GM21360 (cell line): ENCODE data around the gene BPIFB4.

ENCODE experiments used
- ATAC-seq: cut with Tn5 transposase; IDR thresholded peaks from one replicate; pipeline ENCODE4 v1.9.1; 2021; ENCODE audit warnings: mild to moderate bottlenecking, moderate library complexity; ENCODE audit not compliant: unreplicated experiment

Gene BPIFB4

GRCh38 chr20:33061658-33062028, 17.8 kb upstream of the BPIFB4 start:
- no peak for ATAC-seq

DNA sequence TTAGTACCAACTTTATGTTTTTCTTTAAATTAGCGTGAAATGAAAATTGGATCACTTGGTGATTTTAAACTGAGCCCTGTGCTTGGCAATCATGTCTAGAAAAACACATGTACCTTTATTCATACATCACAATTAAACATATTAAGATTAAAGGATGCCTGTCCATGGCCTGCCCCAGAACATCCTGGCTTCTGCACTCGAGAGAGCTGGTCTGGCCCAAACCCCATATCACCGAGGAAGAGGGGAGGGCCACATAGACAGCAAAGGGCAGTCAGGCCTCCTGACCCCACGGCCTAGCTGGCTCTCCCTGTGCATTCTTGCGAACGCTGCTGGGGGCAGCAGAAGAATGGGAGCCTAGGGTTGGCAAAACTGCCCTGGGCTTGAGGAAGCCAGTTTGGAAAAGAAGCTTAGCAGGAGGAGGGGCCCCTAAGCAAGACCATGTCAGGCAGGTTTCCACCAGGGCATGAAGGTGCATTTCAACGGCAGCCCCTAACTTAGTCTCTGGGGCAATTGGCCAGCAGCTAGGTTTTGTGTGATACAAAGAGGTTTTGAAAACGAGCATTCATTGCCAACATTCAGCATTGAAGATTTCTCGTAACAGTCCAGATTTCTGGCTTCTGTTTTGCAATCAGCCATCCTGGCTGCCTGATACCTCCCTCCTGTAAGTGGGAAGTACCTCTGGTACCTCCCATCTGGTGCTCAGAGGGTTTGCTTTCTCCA, 17.2 kb upstream of the BPIFB4 start:
- ATAC-seq, result no peak

- ATAC-seq, result no peak
Observed at GRCh38 chr20:33062825-33063149, 16.7 kb upstream of the BPIFB4 start.

DNA sequence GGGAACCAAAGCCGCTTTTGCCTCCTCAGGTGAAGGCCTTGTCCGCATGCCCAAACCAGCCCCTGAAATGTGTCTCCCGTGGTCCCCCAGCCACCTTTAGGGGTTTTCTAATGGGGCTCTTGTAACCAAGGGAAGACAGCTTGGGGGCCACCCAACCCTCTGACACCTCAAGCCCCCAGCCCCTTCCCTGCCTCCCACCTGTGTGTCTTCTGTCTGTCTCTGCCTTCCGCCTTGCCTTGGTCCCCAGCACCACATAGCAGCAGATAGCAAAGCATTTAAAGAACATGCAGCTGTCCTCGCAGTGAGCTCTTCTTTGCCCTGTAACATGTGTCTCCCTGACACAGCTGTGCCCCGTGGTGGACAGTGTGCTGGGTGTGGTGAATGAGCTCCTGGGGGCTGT, 16.2 kb upstream of the BPIFB4 start:
- no peak for ATAC-seq

DNA sequence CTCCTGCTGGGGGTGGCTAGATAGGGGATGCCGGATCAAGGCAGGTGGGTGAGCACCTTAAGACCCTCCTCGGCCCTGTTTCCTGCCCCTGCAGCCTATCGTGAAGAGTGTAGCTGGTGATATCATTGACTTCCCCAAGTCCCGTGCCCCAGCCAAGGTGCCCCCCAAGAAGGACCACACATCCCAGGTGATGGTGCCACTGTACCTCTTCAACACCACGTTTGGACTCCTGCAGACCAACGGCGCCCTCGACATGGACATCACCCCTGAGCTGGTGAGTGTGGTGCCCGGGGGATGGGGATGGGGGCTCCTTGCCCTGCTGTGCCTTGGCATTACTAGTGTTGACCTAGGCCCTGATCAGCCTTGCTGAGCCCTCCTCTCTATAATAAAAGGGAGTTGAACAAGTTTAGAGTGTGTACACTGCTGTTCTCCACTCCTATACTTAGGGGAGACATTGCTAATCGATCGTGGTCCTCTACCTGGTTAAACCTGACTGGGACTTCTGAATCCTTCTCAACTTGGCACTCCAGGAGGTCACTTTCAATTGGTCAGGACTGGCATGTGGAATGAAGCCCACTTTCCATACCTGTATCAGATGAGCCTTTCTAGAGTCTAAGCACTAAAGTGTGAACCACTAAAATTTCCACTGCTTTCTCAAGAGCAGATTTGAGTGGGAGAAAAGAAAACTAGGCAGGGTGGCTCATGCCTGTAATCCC, 14.7 kb upstream of the BPIFB4 start:
- no peak for ATAC-seq

DNA sequence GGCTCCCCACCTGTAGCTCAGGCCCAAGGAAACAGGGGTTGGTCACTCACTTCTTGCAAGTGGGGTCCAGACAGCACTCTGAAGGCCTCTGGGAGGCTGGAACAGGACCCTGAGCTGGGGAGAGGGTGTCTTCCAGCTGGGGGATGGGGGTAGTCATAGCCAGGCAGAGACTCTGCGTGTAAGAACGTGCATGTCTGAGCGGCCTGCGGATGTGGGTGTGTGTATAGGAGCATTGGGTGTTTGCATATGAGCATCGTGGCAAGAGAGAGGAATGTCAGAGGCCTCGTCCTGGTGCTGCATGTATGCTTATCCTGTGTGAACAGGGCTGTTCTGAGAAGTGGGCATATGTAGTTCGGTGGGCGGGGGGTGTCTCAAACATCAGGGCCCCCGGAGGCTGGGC, 13.7 kb upstream of the BPIFB4 start:
- no peak for ATAC-seq

GRCh38 chr20:33067806-33068205, 11.6 kb upstream of the BPIFB4 start:
- ATAC-seq, result no peak

- ATAC-seq, result no peak
Observed at GRCh38 chr20:33068251-33068939, 11.0 kb upstream of the BPIFB4 start.

GRCh38 chr20:33069673-33070072, 9.8 kb upstream of the BPIFB4 start:
- no peak for ATAC-seq

GRCh38 chr20:33070111-33071053, 9.1 kb upstream of the BPIFB4 start:
- no peak for ATAC-seq

DNA sequence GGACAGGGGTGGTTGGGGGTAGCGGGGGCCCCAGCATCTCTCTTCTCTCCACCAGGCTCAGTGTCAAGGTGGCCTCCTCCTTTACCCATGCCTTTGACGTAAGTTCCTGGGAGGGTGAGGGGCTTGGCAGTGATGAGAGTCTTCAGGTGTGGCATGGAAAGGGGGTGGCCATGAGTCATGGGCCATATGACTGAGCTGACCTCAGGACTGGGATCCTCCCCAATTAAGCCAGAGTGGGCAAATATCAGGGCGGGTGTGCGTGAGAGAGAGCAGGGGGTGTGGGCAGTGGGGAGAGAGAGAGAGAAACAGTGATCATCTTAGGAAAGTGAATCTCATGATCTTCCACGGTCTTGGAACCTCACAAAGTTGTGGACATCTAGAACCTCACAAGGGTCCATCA, 8.2 kb upstream of the BPIFB4 start:
- ATAC-seq, result no peak

- ATAC-seq, result no peak
Observed at GRCh38 chr20:33072362-33072761, 7.1 kb upstream of the BPIFB4 start.

DNA sequence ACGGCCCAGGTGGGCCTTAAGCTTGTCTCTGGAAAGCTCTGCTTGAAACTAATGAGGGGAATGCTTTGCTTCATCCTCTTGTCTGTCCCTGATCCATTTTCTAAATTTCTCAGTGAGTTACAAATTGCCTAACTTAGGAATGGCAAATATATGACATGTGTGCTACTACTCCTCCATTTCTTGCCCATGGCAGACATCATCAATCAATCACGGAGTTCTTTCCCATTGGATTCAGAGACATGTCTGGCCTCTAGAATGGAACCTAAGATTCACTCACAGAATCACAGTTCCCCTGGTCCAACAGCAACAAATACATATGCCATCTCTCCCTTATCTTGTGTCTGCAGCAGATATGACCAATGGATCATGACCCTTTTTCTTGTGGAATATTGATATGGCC, 6.6 kb upstream of the BPIFB4 start:
- no peak for ATAC-seq

GRCh38 chr20:33074675-33075074, 4.8 kb upstream of the BPIFB4 start:
- ATAC-seq, result no peak

GRCh38 chr20:33075281-33075680, 4.2 kb upstream of the BPIFB4 start:
- ATAC-seq, result no peak

GRCh38 chr20:33076662-33077372, 2.6 kb upstream of the BPIFB4 start:
- ATAC-seq, result no peak

DNA sequence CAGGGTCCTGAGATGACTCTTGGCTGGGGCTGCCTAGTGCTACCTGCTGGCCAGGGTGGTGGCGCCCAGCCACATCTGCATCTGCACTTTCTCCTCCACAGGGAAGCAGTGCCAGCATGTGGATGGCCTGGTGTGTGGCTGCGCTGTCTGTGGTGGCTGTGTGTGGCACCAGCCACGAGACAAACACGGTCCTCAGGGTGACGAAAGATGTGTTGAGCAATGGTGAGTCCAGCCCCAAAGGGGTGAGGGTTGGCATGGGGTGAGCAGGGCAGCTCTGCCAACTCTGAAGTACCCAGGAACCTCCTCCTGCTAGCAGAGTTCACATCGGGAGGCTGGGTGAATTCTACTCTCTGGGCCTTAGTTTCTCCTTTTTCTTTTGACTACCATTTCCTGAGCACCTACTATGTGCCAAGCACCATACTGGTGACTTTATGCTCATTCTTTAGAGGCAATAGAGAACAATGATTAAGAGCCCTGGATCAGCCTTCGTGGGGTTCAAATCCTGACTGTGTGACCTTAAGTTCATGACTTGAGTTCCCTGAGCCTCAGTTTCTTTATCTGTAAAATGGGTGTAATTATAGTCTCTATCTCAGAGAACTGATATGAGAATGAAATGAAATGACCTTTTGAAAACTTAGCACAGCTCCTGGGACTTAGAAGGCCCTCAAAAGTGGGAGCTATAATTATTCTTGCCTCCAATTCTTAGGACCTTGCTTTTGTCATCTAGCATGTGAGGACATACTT, 2.1 kb downstream of the BPIFB4 start:
- no peak for ATAC-seq

GRCh38 chr20:33082546-33082945, 3.1 kb downstream of the BPIFB4 start:
- no peak for ATAC-seq

GRCh38 chr20:33083544-33084340, 4.3 kb downstream of the BPIFB4 start:
- ATAC-seq, result no peak
